Measurements from ENCODE around the gene RASGRF1. TPM values are rescaled to one million over a fixed set of nuclear protein-coding genes. Genes with fewer than 3 reads are reported as not detected.

The RASGRF1 gene
- polyA plus RNA-seq, 1 donor (not counting 4 experiments of a cell fraction or from before 2014, with no cell fraction given): 0.08 TPM

DNA sequence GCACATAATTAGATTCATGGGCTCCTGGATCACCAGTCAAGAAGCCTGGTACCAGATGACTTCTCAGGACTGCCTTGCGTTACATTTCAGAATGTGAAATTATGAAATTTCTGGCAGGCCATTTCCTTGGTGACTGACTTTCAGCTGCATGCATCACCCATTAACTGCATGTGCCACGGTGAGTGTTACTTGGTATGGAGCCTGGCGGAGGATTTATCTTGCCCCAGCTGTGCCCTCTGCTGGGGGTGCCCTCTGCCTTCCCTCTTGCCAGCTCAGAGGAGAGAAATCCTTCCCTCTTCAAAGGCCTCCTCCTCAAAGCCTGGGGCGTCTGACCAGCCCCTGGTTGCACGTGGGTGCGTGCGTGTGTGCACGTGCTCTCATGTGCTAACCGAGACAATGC, 88.0 kb downstream of the RASGRF1 start:
- no peak overlapping the region for H3K4me3 ChIP-seq (ENCODE audit: control insufficient read depth in 2 of 3, extremely low read depth in 1 of 3, insufficient read depth in 2 of 3, low read depth in 1 of 3, low read length in 3 of 3)
- TF ChIP-seq EZH2 (IDR thresholded peaks at IDR 0.05; ENCODE audit: low read length): no peak
- TF ChIP-seq, protein P1, sequence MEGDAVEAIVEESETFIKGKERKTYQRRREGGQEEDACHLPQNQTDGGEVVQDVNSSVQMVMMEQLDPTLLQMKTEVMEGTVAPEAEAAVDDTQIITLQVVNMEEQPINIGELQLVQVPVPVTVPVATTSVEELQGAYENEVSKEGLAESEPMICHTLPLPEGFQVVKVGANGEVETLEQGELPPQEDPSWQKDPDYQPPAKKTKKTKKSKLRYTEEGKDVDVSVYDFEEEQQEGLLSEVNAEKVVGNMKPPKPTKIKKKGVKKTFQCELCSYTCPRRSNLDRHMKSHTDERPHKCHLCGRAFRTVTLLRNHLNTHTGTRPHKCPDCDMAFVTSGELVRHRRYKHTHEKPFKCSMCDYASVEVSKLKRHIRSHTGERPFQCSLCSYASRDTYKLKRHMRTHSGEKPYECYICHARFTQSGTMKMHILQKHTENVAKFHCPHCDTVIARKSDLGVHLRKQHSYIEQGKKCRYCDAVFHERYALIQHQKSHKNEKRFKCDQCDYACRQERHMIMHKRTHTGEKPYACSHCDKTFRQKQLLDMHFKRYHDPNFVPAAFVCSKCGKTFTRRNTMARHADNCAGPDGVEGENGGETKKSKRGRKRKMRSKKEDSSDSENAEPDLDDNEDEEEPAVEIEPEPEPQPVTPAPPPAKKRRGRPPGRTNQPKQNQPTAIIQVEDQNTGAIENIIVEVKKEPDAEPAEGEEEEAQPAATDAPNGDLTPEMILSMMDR (optimal IDR thresholded peaks at IDR 0.05 in 1 of 3, IDR thresholded peaks at IDR 0.05 in 1 of 3, conservative IDR thresholded peaks at IDR 0.05 in 1 of 3; ENCODE audit: extremely low read depth in 1 of 3, insufficient read depth in 2 of 3, low read length in 3 of 3): peak in 1 of 3 experiments; percentile 22
- H3K27me3 ChIP-seq (ENCODE audit: control insufficient read depth, extremely low read depth, insufficient read depth, low read length): no peaks in the 10 kb centered on the region
- H3K9me3 ChIP-seq (ENCODE audit: control insufficient read depth, low read depth, low read length): no peaks in the 10 kb centered on the region
- H3K4me1 ChIP-seq (ENCODE audit: control insufficient read depth, extremely low read depth, insufficient read depth, low read length): peaks cover 27% of the 10 kb centered on the region
- H3K36me3 ChIP-seq (ENCODE audit: control insufficient read depth in 2 of 2, extremely low read depth in 1 of 2, insufficient read depth in 2 of 2, low read length in 2 of 2): no peaks in the 10 kb centered on the region
- H3K9ac ChIP-seq (ENCODE audit: control insufficient read depth, extremely low read depth, insufficient read depth, low read length): no peak overlapping the region
- no peak overlapping the region for H3K4me2 ChIP-seq (ENCODE audit: control insufficient read depth, extremely low read depth, insufficient read depth, low read depth, low read length)
- H2AFZ ChIP-seq (ENCODE audit: control insufficient read depth, low read length): no peak overlapping the region
- no peaks in the 10 kb centered on the region for H3K9me1 ChIP-seq (ENCODE audit: control insufficient read depth, extremely low read depth, insufficient read depth, low read length)
- no peaks in the 10 kb centered on the region for H4K20me1 ChIP-seq (ENCODE audit: control insufficient read depth, extremely low read depth, insufficient read depth, low read length)
- dilution Hi-C loops (cut with MboI; ENCODE audit: extremely low pct_ligation_motif_present, low sequenced_read_pairs): no loop called here
- H3K27ac ChIP-seq (ENCODE audit: control insufficient read depth, insufficient read depth, low read length): no peak overlapping the region
- FAIRE-seq (no peak), DNase-seq (ENCODE audit: low read depth, low spot score) (no peak)
- H3K79me2 ChIP-seq (ENCODE audit: control insufficient read depth, insufficient read depth, low read length): no peaks in the 10 kb centered on the region

DNA sequence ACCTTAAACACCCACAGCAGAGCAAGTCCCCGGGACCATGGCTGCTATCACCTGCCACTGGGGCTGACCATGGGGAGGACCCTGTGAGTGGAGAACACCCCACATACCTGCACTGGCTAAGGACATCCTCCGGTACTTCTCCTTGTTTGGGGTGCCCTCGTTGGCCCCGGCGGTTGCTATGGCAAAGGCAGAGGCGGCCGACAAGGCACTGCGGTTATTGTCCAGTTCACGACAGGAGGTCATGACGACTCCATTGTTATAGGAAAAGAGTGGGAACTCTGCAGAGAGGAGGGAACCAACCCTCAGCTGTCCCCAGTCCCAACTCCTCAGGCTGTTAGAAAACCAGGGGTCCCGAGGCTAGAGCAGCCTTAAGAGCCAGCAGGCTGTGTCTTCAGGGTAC, 90.9 kb downstream of the RASGRF1 start:
- Histone ChIP-seq H3K4me3 (ENCODE audit: control insufficient read depth in 2 of 3, extremely low read depth in 1 of 3, insufficient read depth in 2 of 3, low read depth in 1 of 3, low read length in 3 of 3) (no peak overlapping the region), H3K27ac (ENCODE audit: control insufficient read depth, insufficient read depth, low read length) (no peak overlapping the region), H4K20me1 (ENCODE audit: control insufficient read depth, extremely low read depth, insufficient read depth, low read length) (no peaks in the 10 kb centered on the region), H3K9ac (ENCODE audit: control insufficient read depth, extremely low read depth, insufficient read depth, low read length) (no peak overlapping the region), H3K4me2 (ENCODE audit: control insufficient read depth, extremely low read depth, insufficient read depth, low read depth, low read length) (no peak overlapping the region), H2AFZ (ENCODE audit: control insufficient read depth, low read length) (no peak overlapping the region), H3K79me2 (ENCODE audit: control insufficient read depth, insufficient read depth, low read length) (no peaks in the 10 kb centered on the region), H3K36me3 (ENCODE audit: control insufficient read depth in 2 of 2, extremely low read depth in 1 of 2, insufficient read depth in 2 of 2, low read length in 2 of 2) (no peaks in the 10 kb centered on the region), H3K9me1 (ENCODE audit: control insufficient read depth, extremely low read depth, insufficient read depth, low read length) (no peaks in the 10 kb centered on the region), H3K9me3 (ENCODE audit: control insufficient read depth, low read depth, low read length) (no peaks in the 10 kb centered on the region), H3K27me3 (ENCODE audit: control insufficient read depth, extremely low read depth, insufficient read depth, low read length) (no peaks in the 10 kb centered on the region), H3K4me1 (ENCODE audit: control insufficient read depth, extremely low read depth, insufficient read depth, low read length) (peaks cover 19% of the 10 kb centered on the region)
- FAIRE-seq: no peak
- no peak for DNase-seq (ENCODE audit: low read depth, low spot score)
- TF ChIP-seq, protein P1 (optimal IDR thresholded peaks at IDR 0.05 in 1 of 3, IDR thresholded peaks at IDR 0.05 in 1 of 3, conservative IDR thresholded peaks at IDR 0.05 in 1 of 3; ENCODE audit: extremely low read depth in 1 of 3, insufficient read depth in 2 of 3, low read length in 3 of 3): no peak
- dilution Hi-C loops (cut with MboI; ENCODE audit: extremely low pct_ligation_motif_present, low sequenced_read_pairs): no loop called here
